Measurements from ENCODE around the gene SLC2A11. TPM values are rescaled to one million over a fixed set of nuclear protein-coding genes. Genes with fewer than 3 reads are reported as not detected.

SLC2A11 gene
- total RNA-seq, 4 donors from 2014 or later: 8.3 to 16.0 (median 14.8) TPM

DNA sequence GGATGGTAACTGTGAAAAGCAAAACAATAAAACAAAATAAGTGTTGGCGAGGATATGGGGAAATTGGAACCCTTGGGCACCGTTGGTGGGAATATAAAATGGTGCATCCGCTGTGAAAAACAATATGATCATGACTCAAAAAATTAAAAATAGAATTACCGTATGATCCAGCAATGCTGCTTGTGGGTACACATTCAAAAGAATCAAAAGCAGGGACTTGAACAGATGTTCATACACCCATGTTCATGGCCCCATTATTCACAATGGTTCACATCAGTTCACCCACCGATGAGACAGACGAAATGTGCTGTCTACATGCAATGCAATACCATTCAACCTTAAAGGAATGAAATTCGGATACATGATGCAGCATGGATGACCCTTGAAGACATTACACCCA lies 17.6 kb upstream of the SLC2A11 start:
- Histone ChIP-seq H3K27ac (peak overlapping the region in 3 of 4 donors; percentile 34 to 85 (median 61)), H3K36me3 (peaks cover 0 to 2% (median 0%) of the 10 kb centered on the region in 3 donors), H3K4me1 (peaks cover 2 to 26% (median 20%) of the 10 kb centered on the region in 4 donors), H3K9me3 (no peaks in the 10 kb centered on the region), H3K27me3 (no peaks in the 10 kb centered on the region), H3K4me3 (no peak overlapping the region)
- TF ChIP-seq, protein P1, sequence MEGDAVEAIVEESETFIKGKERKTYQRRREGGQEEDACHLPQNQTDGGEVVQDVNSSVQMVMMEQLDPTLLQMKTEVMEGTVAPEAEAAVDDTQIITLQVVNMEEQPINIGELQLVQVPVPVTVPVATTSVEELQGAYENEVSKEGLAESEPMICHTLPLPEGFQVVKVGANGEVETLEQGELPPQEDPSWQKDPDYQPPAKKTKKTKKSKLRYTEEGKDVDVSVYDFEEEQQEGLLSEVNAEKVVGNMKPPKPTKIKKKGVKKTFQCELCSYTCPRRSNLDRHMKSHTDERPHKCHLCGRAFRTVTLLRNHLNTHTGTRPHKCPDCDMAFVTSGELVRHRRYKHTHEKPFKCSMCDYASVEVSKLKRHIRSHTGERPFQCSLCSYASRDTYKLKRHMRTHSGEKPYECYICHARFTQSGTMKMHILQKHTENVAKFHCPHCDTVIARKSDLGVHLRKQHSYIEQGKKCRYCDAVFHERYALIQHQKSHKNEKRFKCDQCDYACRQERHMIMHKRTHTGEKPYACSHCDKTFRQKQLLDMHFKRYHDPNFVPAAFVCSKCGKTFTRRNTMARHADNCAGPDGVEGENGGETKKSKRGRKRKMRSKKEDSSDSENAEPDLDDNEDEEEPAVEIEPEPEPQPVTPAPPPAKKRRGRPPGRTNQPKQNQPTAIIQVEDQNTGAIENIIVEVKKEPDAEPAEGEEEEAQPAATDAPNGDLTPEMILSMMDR (IDR thresholded peaks at IDR 0.05): no peak
- TF ChIP-seq POLR2A (IDR thresholded peaks at IDR 0.05): no peak
- no peak for DNase-seq

DNA sequence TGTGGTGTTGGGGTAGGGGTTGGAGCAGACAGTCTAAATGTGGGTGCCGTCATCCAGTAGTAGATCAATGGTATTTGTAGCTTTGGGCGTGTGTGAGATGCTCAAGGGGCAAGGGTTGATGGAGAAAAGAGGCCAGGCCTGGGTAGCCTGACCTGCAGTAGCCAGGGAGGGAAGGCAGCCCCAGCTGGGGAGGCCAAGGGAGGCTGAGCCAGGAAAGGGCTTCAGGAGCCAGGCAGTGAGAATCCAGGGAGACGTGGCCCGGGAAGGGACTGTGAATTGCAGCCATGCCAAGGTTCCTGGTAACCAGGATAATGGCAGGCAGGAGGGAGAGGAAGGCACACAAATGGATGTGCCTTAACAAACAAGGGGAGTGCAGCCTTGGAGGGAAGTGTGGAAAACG lies 16.4 kb upstream of the SLC2A11 start:
- no peak for DNase-seq
- Histone ChIP-seq H3K27ac (peak overlapping the region in 1 of 4 donors; percentile 79), H3K4me3 (no peak overlapping the region), H3K36me3 (no peaks in the 10 kb centered on the region), H3K9me3 (no peaks in the 10 kb centered on the region), H3K4me1 (peaks cover 2 to 36% (median 30%) of the 10 kb centered on the region in 4 donors), H3K27me3 (no peaks in the 10 kb centered on the region)
- no peak for TF ChIP-seq POLR2A (IDR thresholded peaks at IDR 0.05)
- TF ChIP-seq, protein P1 (IDR thresholded peaks at IDR 0.05): no peak

DNA sequence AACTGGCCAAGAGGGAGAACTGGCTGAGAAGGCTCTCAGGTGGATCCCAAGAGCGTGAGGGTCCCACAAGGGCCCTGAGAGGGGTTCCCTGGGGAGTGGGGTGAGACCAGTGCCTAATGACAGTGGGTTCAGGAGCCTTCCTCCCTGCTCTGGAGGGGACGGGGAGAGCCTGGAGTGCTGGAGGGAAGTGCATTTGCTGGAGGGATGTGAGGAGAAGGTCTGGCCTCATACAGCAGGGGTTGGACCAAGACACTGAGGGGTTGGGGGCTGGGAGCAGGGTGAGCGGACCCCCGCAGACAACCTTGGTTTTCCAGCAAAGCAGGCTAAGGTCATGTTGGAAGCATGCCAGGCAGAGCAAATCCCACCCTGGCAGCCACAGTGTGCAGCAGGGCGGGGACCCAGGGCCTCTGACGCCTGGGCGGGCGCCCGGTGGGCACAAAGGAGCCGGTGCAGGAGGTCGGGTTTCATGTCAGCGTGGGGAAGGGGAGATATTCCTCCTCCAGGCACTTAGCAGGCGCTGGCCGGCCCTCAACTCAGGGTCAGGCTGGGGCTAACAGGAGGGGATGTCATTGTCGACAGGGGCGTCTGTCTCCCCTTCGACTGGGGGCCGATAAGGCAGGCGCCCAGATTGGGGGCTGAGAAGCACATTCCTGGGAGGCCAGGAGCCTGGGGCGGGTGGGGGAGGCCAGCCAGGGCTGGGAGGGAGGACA lies 15.8 kb upstream of the SLC2A11 start:
- H3K4me3 ChIP-seq: no peak overlapping the region
- TF ChIP-seq, protein P1 (IDR thresholded peaks at IDR 0.05): no peak
- no peak for TF ChIP-seq POLR2A (IDR thresholded peaks at IDR 0.05)
- H3K4me1 ChIP-seq: peaks cover 2 to 37% (median 32%) of the 10 kb centered on the region in 4 donors
- DNase-seq: peak in 1 of 3 donors; percentile 43
- H3K9me3 ChIP-seq: no peaks in the 10 kb centered on the region
- no peaks in the 10 kb centered on the region for H3K36me3 ChIP-seq
- peak overlapping the region in 1 of 4 donors; percentile 79 for H3K27ac ChIP-seq
- no peaks in the 10 kb centered on the region for H3K27me3 ChIP-seq

DNA sequence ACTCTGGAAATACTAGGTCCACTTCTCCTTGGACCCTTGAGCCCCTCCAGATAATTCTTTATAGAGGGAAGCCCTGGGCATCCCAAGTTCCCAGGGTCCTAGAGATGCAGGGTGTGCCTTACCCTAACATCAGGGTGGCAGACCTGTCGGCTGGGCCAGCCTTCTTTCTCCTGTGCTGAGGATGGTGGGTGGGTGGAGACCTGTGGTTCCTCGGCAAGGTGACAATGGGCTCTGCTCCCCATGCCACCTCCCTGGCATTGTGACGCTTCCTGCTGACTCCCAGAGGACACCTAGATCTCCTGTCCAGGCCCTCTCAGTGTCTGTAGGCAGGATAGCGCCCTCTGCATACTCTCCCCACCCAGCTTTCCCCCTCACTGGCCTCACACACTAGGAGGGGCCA lies 15.1 kb upstream of the SLC2A11 start:
- TF ChIP-seq POLR2A (IDR thresholded peaks at IDR 0.05): no peak
- TF ChIP-seq, protein P1 (IDR thresholded peaks at IDR 0.05): no peak
- H3K4me3 ChIP-seq: no peak overlapping the region
- peaks cover 2 to 42% (median 29%) of the 10 kb centered on the region in 4 donors for H3K4me1 ChIP-seq
- H3K27ac ChIP-seq: peak overlapping the region in 1 of 4 donors; percentile 79
- no peaks in the 10 kb centered on the region for H3K36me3 ChIP-seq
- no peaks in the 10 kb centered on the region for H3K9me3 ChIP-seq
- DNase-seq: no peak
- no peaks in the 10 kb centered on the region for H3K27me3 ChIP-seq

DNA sequence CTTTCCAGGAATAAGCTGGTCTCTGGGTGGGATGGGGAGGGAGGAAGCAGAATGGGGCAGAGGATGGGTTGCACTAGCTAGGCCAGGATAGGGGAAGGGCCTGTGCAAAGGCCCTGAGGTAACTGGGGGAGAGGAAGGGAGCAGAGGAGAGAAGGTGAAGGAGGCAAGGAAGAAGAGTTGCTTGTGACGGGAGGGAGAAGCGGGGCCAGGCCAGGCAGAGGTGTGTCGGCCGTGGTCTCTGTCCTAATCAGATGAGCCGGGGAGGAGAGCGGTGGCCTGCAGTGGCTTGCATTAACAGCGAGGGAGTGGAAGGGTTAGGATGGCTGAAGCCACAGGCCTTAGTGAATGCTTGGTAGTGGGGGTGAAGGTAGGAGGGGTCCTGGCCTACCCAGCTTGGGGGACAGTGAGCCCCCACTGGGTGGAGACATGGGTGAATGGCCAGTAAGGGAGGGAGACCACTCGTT lies 12.9 kb upstream of the SLC2A11 start:
- Histone ChIP-seq H3K36me3 (no peaks in the 10 kb centered on the region), H3K27me3 (no peaks in the 10 kb centered on the region), H3K27ac (peak overlapping the region; percentile 44 to 79 (median 64)), H3K4me1 (peaks cover 2 to 49% (median 29%) of the 10 kb centered on the region in 4 donors), H3K4me3 (no peak overlapping the region), H3K9me3 (no peaks in the 10 kb centered on the region)
- TF ChIP-seq, protein P1 (IDR thresholded peaks at IDR 0.05): no peak
- TF ChIP-seq POLR2A (IDR thresholded peaks at IDR 0.05): no peak
- DNase-seq: no peak
